Lung microvascular endothelial cell (primary cell): ENCODE results near the gene RETREG3. TPM values are rescaled to one million over a fixed set of nuclear protein-coding genes. Genes with fewer than 3 reads are reported as not detected.
"Not testable (repeated sequence)": the region's sequence is repeated elsewhere in the genome, so short reads cannot be mapped to it uniquely, and the experiment has no call there.

Experiments
- DNase-seq, 2 donors: peaks; one replicate each; pipeline versions ENCODE4 v3.0.0 to v3.0.0-alpha.2; 2010; ENCODE audit warnings: low read depth in 2 of 2
- total RNA-seq: library from RNA; depleted of rRNA; stranded (reverse); fragments of >200 nt; gene quantifications from 2 replicates; pipeline ENCODE4 v1.2.1, GENCODE V29; 2014

RETREG3 gene, protein sequence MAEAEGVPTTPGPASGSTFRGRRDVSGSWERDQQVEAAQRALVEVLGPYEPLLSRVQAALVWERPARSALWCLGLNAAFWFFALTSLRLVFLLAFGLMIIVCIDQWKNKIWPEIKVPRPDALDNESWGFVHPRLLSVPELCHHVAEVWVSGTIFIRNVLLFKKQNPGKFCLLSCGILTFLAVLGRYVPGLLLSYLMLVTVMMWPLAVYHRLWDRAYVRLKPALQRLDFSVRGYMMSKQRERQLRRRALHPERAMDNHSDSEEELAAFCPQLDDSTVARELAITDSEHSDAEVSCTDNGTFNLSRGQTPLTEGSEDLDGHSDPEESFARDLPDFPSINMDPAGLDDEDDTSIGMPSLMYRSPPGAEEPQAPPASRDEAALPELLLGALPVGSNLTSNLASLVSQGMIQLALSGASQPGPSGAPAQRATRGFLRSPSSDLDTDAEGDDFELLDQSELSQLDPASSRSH
- total RNA-seq = 52.5 and 65.3 TPM in 2 replicates

DNA sequence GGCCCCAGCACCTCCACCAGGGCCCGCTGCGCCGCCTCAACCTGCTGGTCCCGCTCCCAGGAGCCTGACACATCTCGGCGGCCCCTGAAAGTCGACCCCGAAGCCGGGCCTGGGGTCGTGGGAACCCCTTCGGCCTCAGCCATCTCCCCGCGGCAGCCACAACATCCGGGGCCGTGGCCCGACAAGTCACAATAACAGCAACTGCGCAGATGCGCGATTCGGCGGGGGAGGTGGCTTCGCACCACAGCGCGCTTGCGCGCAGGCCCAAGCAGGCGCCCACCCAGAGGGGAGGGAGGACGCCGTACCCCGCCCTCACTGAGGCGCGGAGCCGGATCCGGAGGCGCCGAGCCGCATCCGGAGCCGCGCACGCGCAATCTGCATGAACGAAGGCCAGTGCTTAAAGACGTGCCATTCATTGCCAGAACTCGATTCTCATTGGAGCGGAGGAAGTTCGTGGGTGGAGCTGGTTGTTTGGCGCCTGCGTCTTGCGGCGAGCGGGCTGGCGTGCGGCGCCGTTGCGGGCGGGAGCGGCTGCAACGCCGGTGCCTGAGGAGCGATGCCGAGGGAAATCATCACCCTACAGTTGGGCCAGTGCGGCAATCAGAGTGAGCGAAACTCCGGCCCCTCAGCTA, at the start of gene RETREG3, which contains the start of gene TUBG1:
Gene RETREG3 (minus strand): TSS at position 193 of the 632 bp plus-strand sequence. CDS start 50 bp downstream, at position 143.
Gene TUBG1 (plus strand): TSS at position 502 of the 632 bp plus-strand sequence. CDS start 55 bp downstream, at position 557.
- DNase-seq = peak; percentile 99

DNA sequence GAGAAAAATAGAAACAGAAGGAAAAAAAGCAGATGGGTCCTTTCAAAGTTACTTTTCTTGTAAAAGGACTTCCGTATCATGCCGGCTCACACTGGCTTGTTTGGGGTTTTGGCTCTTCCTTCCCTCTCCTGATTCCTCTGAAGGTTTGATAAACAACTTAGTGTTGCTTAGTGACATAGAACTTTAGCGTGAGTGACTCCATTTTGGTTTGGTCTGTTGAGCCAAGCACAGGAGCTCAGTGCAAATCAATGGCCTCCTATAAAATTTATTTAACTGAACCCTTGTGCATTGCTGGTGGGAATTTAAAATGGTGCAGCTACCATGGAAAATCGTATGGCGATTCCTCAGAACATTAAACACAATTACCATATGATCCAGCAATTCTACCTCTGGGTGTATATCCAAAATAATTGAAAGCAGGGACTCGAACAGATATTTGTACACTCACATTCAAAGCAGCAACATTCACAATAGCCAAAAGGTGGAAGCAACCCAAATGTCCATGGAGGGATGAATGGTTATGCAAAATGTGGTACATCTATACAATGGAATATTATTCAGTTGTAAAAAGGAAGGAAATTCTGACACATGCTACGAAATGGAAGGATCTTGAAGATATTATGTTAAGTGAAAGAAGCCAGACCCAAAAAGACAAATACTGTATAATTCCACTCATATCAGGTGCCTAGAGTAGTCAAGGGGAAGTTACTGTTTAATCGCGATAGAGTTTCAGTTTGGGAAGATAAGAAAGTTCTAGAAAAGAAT, 48.8 kb upstream of the RETREG3 start:
- DNase-seq = no peak

DNA sequence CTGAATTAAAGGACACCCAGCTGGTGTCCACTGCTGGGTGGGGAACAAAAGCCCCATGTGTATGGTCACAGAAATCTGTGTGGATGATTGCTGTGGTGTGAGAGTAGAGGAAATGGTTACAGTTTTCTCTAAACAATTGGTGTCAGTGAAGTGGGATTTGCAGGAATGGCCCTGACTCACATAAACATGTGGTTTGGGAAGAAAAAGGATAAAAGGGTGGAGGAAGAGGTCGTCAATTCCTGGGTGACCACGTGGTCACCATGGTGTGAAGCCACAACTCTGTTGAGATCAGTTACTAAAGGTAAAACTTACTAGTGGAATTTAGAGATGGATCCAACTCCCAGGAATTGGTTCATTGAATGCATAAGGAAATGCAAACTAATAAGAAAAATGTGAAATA, 46.4 kb upstream of the RETREG3 start:
- peak in 1 of 2 donors; percentile 54 for DNase-seq

DNA sequence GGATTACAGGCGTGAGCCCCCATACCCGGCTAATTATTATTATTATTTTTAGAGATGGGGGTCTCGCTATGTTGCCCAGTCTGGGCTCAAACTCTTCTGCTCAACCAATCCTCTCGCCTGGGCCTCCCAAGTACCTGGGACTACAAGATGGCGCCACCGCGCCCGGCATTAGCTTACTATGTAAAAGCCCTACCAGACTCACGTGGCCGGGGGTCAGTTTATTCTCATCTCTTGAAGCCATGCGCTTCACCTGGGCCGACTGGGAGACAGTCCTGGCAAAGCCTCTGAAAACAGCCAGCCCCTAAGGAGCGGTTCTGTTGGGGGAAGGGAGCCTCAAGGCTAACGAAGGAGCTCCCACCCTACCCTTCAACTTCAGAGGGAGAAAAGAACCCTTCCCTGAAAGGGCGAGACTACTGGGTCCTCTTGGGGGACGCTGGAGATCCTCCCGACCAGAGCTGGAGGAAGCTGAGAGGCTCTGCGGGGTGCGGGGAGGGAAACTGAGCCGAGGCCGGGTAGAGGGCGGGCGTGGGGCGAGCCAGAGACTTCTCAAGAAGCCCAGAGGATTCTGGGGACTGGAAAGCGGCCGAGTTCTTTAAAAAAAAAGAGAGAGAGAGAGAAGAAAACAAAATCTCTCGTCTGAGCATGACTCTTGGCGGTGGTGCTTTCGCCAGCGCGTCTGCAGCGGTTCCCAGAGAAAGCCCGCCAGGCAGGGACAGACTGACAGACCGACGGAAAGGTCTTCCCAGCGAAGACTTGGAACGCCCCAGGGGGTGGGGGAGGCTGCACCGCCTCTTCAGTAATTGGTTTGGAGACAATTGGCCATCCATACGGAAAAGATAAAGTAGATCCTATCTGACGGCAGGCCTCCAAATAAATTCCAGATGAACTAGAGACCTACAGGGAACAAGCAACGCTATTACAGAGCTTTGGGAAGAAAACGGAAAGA, 44.3 kb upstream of the RETREG3 start:
- DNase-seq = peak in 1 of 2 donors; percentile 31

DNA sequence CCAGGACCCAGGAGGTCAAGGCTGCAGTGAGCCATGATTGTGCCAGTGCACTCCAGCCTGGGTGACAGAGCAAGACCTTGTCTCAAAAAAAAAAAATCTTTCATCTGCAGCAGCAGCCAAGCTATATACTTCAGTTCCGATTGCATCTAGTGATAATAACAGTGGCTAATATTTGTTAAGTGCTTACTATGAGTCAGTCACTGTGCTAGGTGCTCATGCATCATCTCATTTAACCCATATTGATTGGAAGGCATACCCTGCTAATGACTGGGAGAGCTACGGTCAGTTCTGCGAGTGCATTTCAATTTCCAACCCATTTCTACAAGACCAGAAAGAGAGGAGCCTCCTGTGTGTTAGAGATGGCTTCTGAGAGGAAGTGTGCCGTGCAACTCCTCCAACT, 42.2 kb upstream of the RETREG3 start:
- DNase-seq = no peak

DNA sequence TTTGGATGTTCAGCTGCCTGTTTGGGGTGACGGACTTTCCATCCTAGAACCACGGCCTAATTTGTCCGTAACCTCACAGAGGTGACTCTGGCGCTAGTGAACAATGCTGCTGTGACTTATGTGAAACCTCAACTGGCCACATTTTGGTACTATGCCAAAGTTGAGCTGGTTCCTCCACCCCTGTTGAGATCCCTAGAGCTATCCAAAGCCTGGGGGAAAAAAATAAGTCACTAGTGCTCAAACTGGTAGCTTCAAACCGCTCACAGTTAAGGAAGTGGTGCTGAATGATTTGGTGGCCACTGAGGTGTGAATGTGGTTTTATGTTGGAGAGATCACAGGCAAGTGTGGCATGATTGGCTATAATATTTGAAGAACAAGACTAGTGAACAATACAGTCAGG, 38.6 kb upstream of the RETREG3 start:
- no peak for DNase-seq

DNA sequence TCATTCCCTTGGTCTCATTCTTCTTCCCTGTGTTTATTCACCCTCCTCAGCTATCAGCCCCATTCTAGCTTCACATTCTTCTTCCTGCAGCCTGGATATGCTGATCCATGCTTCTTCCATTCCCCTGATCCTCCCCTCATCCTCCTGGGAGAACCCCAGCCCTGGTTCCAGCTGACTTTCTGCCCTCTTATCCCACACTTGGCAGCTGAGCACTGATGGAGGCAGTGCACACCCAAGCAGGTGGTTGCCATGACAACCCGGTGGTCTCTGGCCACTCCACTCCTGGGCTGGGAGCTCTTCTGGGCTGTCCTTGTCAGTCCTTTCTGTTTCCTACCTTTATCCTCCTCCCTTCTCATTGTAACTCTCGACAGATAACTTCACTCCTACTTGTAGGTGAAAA, 33.2 kb upstream of the RETREG3 start:
- no peak for DNase-seq

DNA sequence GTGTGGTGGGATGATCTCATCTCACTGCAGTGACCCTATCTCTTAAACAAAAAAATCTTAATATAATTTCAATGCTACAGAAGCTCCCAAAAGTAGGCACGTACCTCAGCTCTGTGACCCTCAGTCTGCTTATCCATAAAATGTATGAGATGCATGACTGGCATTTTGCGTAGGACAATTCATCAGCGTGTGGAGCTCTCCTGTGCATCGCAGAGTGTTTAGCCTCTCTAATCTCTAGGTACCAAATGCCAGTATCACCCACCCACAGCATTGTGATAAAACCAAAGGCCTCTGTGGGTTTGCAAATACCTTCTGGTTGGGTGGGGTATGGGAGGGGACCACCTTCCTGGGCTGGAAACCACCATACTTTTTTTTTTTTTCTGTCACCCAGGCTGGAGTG, 30.9 kb upstream of the RETREG3 start:
- no peak for DNase-seq

DNA sequence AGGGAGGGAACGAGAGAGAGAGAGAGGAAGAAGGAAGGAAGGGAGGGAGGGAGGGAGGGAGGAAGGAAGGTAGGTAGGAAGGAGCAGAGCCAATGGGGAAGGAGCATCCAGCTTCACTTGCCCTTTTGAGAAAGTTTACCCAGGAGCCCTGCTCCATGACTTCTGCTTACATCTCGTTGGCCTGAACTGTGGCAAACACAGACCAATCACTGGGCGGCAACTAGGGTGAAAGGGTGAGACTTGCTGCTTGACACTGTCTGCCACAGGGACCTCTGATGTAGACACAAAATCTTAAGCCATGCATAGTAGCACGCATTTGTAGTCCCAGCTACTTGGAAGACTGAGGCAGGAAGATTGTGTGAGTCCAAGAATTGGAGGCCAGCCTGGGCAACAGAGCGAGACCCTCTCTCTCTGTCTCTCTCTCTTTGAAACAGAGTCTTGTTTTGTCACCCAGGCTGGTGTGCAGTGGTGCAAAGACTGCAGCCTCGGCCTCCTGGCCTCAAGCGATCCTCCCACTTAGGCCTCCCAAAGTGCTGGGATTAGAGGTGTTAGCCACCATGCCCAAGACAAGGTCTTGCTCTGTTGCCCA, 30.4 kb upstream of the RETREG3 start:
- no peak for DNase-seq

DNA sequence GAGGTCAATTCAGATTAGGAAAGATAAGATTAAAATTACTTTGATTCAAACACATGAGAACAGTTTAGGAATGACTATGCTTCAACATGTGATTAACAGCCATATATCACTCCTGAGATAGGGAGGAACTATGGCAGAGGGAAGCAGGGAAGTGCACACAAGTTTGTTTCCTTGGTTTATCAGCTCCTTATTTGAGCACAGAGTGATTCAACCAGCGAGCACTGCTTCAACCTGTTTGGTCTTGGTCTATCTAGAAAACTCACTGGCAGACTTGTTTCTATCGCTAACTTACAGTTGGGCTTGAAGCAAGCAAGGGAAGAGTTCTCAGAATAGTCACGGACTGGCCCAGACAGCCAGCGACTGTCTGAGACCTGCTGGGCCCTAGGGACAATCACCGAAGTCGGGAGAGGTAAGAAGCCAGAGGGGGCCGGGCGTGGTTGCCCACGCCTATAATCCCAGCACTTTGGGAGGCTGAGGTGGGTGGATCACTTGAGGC, 23.8 kb upstream of the RETREG3 start:
- no peak for DNase-seq

DNA sequence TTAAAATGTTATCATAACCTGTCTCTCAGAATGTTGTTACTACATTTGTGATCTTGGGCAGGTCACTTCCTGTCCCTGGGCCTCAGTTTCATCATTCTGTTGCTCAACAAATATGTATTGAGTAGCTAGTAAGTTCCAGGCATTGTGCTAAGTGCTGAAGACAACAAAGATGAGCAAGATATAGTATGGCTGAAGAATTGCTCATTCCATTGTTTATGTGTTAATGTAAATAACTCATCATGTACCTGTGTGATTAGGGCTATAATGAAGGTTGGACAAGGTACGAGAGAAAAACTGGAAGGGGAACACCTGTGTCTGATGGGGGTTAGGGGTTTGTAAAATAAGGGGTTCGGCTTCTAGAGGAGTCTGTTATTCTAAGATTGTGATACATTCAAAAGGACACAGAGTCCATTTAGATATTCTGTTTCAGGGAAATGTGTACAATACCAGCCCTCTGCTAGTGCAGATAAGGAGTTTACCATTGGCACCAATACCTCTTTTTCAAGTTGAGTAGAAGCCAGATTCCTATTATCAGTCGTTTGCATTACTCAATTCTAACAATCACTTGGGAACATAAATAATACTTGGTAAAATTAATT, 20.3 kb upstream of the RETREG3 start:
- no peak for DNase-seq

DNA sequence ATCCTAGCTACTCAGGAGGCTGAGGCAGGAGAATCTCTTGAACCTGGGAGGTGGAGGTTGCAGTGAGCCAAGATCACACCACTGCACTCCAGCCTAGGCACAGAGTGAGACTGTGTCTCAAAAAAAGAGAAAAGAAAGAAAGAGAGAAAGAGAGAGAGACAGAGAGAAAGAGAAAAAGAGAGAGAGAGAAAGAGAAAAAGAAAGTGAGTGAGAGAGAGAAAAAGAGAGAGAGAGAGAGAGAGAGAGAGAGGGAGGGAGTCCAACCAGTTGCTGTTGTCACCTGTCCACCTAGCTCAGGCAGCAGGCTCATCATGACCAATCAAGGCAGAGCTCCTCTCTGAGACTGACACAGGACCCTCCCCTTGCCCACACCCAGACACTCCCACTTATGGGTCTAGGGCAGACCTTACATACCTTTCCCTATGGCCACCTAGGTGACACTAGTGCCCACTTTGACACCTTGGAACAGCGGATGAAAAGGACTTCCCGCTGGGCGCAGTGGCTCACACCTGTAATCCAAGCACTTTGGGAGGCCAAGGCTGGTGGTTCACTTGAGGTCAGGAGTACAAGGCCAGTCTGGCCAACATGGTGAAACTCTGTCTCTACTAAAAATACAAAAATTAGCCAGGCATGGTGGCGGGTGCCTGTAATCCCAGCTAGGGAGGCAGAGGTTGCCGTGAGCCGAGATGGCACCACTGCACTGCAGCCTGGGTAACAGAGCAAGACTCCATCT, 18.0 kb upstream of the RETREG3 start:
- not testable (repeated sequence) for DNase-seq

DNA sequence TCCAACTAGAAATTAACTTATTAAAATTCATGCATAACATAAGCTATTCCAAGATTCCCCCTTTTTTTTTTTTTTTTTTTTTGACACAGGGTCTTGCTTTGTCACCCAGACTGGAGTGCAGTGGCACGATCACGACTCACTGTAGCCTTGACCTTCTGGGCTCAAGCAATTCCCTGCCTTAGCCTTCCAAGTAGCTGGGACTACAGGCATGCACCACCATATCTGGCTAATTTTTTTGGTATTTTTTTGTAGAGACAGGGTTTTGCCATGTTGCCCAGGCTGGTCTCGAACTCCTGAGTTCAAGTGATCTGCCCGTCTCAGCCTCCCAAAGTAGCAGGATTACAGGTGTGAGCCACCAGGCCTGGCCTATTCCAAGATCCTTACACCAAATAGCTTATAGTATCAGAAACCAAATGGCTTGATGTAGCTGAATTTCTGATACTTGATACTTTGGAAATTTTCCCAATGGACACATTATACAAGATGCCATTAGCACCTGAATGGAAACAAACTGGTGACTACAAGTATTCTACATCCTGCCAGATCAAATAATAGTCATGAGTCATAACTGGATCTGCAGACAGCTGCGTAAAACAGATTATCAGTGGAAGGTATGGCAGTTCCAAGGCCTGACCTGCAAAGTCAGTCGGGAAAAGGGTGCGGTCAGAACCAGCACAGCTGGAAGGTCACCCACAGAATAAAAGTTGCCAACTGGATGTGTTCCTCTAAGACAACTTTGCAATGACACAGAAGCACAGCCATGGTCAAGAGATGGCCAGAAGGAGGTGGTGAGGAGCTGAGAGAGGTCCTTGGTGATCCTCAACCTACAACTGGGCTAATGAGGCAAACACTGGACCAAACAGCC, 14.8 kb upstream of the RETREG3 start:
- DNase-seq = peak; percentile 61 to 67

DNA sequence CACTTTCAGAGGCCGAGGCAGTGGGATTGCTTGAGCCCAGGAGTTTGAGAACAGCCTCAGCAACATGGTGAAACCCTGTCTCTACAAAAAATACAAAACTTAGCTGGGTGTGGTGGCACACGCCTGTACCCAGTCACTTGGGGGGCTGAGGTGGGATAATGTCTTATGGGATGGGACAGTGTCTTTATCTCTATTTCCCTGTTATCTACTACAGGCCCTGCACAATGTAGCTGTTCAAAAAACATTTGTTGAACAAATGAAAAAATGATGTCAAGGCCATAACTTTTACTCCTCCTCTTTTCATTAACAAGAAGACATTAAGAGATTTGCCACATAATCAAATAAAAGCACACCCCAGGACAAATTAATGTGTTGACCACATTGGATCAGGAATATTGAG, 14.1 kb upstream of the RETREG3 start:
- no peak for DNase-seq

DNA sequence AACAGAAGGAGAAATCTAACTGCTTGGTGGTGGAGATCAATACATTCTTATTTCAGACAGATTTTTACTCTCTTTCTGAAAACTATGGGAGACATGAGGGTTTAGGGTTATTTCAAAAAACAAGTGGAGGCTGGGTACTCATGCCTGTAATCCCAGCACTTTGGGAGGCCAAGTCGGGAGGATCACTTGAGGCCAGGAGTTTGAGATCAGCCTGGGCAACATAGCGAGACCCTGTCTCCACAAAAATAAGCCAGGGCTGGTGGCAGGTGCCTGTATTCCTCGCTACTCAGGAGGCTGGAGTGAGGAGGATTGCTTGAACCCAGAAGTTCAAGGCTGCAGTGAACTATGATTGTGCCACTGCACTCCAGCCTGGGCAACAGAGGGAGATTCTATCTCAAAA, 12.8 kb upstream of the RETREG3 start:
- not testable (repeated sequence) for DNase-seq

DNA sequence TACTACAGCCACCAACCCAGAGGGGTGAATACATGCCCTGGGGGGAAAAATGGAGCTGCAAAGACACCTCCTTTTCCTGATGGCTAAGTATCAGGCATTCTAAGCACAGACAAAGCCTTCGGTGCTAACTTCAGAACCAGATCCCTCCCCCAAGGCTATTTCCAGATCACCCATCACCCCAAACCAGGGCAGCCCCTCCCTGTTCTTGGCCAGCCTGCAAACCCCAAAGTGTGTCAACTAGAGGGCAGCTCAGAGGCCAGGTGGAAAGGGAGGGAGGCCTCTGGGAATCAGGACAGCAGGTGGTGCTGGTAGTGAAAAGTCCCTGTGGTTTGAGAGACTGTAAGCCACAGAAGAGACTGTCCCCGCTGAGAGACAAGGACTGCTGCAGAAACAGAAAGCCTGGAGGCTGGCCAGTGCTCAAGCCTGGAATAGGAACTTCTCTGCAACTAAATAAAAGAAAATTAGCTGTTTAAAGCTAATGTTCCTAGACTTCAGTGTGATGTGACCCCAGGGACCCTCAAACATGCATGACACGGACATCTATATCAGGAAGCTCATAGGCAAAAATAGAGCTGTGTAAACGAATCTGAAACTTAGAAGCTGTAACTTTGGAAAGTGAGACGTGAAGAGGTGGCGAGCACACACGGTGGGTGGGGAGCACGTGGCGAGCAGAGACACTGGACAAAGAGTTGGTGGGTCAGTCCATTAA, 9.4 kb upstream of the RETREG3 start:
- DNase-seq = peak in 1 of 2 donors; percentile 16

DNA sequence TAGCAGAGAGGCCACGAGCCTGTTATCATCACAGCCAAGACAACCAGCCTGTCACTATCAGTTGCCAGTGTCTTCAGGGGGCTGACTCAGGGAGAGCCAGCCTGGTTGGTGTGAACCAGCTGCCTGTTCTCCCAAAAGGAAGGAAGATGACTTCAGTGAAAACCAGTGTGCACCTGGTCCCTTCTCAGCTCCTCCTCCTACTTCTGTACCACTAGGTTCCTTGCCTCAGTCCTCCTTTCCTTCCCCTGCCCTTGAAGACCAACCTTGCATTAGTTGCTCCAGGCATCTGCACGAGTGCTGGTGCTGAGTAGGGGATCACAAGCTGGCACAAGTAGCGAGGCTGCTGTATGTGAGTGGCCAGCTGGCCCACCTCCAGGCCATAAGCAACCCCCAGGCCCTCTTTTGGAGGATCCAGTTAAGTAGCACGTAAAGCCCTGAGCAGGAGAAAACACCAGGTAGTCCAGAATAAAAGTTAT, 8.8 kb upstream of the RETREG3 start:
- no peak for DNase-seq
